HG03439 (cell line): ENCODE data around the gene SUN5.

Experiments used
- ATAC-seq: cut with Tn5 transposase; IDR thresholded peaks from one replicate; pipeline ENCODE4 v1.9.1; 2021; ENCODE audit warnings: mild to moderate bottlenecking, moderate library complexity; ENCODE audit not compliant: unreplicated experiment

Gene SUN5

DNA sequence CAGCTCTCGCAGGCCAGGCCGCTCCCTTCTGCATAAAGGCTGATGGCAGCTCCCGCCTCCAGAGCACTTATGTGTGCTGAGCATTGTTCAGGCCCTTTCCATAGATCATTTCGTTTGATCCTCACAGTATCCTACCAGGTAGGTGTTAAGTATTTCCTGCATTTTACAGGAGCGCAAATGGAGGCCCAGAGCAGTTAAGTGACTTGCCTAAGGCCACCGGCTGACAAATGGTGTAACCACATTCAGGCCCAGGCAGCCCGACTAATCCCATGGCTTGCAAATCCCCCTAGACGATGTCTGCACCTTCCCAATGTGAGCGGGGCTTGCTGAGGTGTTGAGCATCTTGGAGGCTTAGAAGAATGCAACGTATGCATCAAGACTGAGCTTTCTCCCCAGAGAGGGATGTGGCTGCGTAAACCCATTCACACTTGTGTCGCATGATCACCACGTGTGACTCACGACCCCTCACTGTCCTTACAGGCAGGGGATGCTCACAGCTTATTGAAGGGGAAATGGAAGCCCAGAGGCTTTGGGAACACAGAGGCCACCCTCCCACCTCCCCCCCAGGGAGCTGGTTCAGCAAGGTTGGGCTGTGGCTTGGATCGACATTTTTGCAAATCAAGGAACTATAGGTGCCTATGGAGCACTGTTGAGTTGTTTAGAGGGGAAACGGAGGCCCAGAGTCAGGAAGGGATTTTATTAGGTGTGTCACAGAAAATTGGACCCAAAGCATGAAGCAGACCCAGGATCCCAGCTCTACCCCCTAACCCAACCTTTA lies 10.3 kb upstream of the SUN5 start:
- ATAC-seq: no peak

- ATAC-seq: no peak
These were observed 9.6 kb upstream of the SUN5 start for GRCh38 chr20:33013701-33014326.

- ATAC-seq: no peak
These were observed 8.3 kb upstream of the SUN5 start for GRCh38 chr20:33012327-33013189.

GRCh38 chr20:33010674-33011449 lies 6.6 kb upstream of the SUN5 start:
- ATAC-seq: no peak

DNA sequence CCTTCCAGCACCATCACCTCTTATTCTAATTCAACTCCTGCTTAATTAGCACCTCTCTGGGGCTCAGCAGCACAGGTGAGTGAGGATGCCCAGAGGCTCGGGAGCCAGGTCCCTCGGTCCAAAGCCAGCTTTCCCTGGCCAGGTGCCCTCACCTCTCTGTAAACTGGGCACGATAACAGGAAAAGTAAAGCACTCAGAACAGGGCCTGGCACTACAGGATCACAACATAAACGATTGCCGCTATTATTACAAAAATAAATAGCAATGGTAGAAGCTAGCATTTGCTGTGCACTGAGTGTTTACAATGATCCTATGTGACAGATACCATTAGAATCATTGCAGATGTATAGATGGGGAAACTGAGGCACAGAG lies 5.9 kb upstream of the SUN5 start:
- ATAC-seq: no peak

- no peak for ATAC-seq
These were observed 5.2 kb upstream of the SUN5 start for GRCh38 chr20:33009214-33010132.

DNA sequence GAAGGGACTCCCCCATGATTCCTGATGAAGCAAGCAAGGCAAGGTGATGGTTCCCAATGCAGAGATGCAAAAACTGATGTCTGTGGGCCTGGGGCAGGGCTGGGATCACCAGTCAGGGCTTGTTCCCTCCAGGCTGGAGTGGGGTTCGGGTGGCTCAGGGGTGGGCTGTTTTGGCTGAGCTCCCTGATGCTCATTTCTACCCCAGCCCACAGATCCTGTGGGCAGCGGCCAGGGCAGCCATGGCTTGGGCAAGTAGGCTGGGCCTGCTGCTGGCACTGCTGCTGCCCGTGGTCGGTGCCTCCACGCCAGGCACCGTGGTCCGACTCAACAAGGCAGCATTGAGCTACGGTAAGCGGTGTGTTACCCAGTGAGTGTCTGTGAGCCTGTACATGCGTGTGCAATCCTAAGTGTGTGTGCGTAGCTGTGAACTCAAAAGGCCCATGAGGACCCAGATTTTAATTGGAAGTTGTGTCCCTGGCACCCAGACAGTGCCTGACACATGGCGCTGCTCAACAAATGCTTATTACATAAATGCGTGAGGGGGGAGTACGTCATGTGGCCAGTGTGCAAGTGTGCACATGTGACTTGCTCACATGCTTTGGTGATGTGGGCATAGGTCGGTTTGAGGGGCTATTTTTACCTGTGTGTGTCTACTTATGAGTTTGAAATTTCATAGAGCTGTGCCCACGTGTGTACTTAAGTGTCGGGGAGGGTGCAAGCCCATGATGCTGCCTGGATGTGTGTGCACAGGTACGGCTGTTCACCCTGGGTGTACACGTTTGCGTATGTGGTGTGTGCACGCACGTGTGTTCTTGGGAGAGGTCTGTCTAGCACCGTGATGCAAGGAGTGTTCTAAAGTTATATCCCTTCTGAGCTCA lies 4.3 kb upstream of the SUN5 start:
- no peak for ATAC-seq

DNA sequence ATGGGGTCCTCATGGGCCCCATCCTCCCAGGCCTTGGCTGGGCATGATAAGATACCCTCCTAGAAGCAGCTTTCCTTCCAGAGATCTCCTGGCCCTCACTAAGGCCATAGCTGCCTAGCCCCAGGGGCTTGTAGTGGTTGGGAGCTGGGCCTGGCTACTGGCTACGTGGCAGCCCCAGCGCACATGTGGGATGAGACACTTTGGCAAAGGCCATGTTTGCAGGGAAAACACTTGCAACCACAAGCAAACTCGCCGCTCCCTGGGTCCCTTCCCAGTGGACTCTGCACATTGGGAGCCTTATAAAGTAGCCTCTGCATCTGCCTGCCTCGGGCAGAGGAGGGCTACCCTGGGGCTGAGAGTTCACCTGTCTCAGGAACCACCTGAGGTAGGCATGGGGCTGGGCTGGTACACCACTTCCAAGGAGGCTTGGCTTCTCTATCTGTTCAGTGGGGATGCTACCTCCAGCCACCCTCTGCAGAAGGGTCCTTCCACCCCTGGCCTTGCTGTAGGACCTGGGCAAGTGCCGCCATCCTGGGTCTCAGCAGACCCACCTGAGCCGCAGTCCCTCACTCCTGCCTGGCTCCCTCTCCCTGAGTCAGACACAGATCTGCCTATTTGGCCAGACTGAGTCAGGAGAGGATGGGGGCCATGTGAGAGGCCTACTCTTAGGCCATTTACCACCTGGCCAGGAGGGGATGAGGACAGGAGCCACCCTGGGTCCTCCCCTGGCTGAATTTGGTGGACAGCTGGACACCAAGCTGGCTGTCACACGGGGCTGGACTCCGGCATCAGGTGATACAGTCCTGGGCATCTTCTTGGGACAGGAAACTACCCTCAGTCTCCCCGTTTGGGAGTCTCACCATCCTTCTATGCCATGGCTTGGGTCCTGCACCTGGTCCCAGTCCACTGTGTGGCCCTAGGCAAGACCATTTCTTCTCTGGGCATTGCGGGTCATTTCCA lies 3.4 kb upstream of the SUN5 start, which contains the start of gene BPIFB2:
Gene BPIFB2 (plus strand): TSS at position 329 of the 960 bp plus-strand sequence. CDS start 871 bp downstream, outside the sequence.
- ATAC-seq: no peak

DNA sequence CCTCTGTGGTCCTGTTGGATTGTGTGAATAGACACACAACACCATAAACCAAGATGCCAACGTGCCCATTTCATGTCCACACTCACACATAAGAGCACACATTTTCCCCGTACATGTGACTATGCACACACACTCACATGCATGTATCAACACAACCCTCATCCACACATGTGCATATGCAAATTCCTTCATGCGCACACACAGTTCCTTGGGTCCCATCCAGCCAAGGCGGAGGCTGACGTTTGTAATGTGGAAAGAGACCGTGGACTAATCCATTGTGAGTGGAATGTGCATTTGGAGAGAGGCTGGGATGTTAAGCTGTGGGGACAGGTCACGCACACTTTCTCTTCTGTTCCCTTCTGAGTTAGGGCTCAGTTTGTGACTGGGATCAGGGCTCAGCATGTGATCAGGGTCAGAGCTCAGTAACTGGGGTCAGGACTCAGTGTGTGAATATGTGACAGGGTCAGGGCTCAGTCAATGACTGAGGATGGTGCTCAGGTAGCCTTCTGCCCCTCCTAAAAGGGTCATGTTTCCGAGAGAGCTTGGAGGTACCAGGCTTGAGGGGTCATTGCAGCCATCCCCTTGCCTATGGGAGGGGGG lies 2.6 kb upstream of the SUN5 start:
- ATAC-seq: no peak

DNA sequence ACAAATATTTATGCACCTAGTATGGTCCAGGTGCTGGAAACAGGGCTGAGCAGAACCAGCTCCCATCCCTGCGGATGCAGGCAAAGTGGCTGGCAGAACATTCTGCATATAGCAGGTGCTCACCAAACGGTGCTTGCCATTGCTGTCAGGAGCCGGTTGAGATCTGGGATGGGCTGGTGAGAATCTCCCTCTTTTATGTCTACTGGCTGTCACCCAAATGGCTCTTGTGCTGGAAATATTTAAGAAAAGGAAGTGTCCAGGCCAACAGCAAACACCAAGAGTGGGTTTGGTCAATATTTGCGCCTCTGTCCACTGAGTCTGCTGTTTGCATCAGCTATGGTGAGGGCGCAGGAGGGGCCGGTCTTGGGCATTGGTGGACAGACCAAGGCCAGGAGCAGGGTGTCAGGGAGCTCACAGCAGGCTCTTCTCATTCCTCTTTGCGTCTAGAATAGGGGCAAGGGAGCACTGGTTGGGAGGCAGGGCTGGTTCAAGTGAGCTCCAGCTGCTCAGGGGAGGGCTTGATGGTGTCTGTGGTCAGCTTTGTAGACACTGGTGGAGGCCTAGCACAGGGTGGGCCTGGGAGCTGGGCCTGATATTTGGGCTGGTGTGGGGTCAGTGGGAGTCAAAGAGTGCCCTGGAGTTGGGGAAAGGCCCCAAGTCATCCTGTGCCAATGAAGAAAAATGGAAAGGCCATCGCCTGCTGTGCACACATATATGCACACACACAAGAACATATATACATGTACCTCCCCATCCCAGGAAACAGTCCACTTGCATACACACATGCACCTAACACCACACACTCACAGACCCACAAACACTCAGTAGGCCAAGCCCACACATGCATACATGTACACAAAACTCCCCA lies 1.9 kb upstream of the SUN5 start:
- ATAC-seq: no peak

DNA sequence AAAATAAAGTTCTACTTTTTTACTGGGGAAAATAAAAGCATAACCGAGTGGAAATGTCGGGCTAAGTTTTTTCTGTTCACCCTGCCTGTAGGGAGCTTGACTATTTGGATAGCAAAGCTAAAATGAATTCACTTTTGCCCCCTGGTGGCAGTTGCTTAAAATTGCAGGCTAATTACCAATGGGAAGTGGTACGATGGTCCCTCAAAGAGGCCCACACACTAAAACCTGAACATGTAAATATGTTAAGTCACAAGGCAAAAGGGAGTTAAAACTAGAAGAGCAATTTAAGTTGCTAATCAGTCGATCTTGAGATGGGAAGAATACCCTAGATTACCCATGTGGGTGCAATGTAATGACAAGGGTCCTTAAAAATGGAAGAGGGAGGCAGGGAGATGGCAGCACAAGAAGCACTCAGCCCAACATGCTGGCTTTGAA lies 916 bp upstream of the SUN5 start:
- ATAC-seq: no peak

GRCh38 chr20:33002087-33002808 lies 2.0 kb downstream of the SUN5 start:
- no peak for ATAC-seq

DNA sequence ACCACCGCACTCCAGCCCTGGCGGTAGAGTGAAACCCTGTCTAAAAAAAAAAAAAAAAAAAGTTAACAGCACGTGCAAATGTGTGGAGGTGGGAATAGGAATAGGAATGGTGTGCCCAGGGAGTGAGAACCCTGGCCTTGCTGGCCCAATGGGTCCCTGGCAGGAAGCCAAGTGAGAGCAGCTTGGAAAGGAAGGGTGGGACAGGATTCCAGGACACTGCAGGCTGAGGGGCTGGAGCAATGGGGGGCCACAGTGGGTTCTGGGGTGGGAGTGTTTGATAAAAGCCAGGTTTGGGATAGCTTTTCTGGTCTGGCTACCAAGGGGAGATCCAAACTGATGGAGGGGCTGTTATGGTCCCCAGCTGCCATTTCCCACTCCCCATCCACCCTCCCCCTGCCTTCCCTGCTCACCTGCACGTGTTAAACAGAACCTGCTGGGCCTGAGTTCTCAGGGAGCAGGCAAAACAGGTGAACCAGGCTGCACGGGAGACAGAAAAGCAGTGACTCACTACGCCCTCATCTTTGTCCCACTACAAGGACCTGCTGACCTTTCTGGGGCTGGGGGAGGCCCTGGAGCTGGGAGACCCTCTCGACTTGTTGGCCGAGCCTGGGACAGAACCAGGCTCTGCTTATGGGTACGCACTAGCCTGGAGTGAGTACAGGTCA lies 3.3 kb downstream of the SUN5 start:
- ATAC-seq: no peak

DNA sequence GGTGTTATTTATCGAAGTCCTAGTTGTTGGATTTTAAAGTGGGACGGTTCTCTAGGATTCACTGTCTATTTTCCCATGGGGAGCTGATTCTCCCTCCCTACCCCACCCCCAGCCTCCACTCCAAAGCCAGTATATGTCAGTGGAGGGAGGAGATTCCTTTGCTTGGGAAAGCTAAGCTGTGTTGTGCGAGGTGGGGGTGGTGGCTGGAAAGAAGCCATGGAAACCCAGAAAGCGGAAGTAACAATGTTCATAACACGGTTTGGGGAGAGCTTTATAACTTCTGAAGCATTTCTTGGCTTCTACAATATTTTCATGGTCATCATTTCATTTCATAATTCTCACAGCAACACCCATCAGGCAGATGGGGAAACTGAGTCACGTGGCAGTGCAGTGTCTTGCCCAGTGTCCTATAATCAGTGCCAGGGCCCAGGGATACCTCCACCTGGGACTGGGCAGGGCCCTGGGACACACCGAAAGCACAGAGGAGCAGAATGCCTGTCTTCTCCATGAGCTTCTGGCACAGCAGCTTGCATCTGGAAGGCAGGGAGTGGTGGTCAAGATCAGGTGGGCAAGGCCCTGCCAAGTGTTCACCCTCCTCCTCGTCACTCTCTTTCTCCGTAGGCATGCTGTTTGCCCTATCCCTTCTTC lies 4.5 kb downstream of the SUN5 start:
- ATAC-seq: no peak

- ATAC-seq: no peak
These were observed 6.8 kb downstream of the SUN5 start for GRCh38 chr20:32997431-32997830.
